Measurements from ENCODE around the gene SLC35A1. TPM values are rescaled to one million over a fixed set of nuclear protein-coding genes. Genes with fewer than 3 reads are reported as not detected.

SLC35A1 gene
- total RNA-seq, 1 donor from 2014 or later, result 15.0 TPM

DNA sequence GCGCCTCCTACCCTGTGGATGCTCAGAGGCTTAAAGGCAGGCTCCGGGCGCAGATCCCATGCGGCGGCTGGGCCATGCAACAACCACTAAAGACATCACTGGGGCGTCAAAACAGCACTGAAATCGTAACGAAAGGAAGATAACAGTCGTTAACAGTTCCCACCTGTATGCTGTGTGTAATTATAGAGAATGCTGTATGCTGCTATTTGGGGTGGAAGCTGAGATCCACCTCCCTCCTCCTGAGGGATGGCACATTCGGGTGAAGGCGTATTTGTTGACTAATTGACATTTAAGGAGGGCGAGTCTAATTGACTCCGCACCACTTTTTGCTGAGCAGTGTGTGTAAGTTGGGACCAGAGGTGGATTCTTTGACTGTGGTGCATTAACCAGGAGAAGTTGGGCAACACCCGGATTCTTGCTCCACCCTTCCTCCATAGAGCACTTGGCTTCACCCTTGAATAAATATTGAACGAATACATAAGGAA is 687 bp downstream of the SLC35A1 start:
- H3K4me1 Mint-ChIP-seq (ENCODE audit: low read depth, unreplicated experiment), result peaks cover 9% of the 10 kb centered on the region
- Histone ChIP-seq H3K27ac (ENCODE audit: low read depth, low read length) (peak overlapping the region; percentile 96), H3K9me3 (ENCODE audit: insufficient read depth, low read depth, low read length) (no peaks in the 10 kb centered on the region), H3K4me1 (ENCODE audit: insufficient read depth, low read length) (peaks cover 7% of the 10 kb centered on the region), H4K20me1 (ENCODE audit: insufficient read depth, low read length) (peaks cover 3% of the 10 kb centered on the region), H3K36me3 (ENCODE audit: insufficient read depth, low read length) (peaks cover 5% of the 10 kb centered on the region), H3K79me2 (ENCODE audit: insufficient read depth, low read length) (peaks cover 19% of the 10 kb centered on the region), H3K4me2 (ENCODE audit: low read length) (peak overlapping the region; percentile 91), H2AFZ (ENCODE audit: low read depth, low read length) (peak overlapping the region; percentile 100), H3K27me3 (ENCODE audit: insufficient read depth, low read length) (no peaks in the 10 kb centered on the region), H3K9ac (ENCODE audit: low read length) (peak overlapping the region; percentile 97), H3K4me3 (ENCODE audit: insufficient read depth, low read depth, low read length) (peak overlapping the region; percentile 96)
- H3K4me3 Mint-ChIP-seq (ENCODE audit: unreplicated experiment), result peak overlapping the region; percentile 95
- H3K9me3 Mint-ChIP-seq (ENCODE audit: unreplicated experiment), result peaks cover 3% of the 10 kb centered on the region
- H3K27me3 Mint-ChIP-seq (ENCODE audit: low read depth, unreplicated experiment), result no peaks in the 10 kb centered on the region
- H3K36me3 Mint-ChIP-seq (ENCODE audit: low read depth, unreplicated experiment), result peaks cover 5% of the 10 kb centered on the region
- DNase-seq (ENCODE audit: low read depth), result peak; percentile 45
- peak overlapping the region; percentile 85 for H3K27ac Mint-ChIP-seq (ENCODE audit: unreplicated experiment)
- no peak for FAIRE-seq
- TF ChIP-seq CTCF (IDR thresholded peaks at IDR 0.05; ENCODE audit: insufficient read depth, low read depth, low read length), result no peak
- no peak for TF ChIP-seq EZH2 (IDR thresholded peaks at IDR 0.05; ENCODE audit: insufficient read depth, low read length)

- DNase-seq (ENCODE audit: low read depth) (no peak), FAIRE-seq (no peak)
- no peaks in the 10 kb centered on the region for H3K79me2 ChIP-seq (ENCODE audit: insufficient read depth, low read length)
- no peak overlapping the region for H3K9ac ChIP-seq (ENCODE audit: low read length)
- H3K9me3 ChIP-seq (ENCODE audit: insufficient read depth, low read depth, low read length), result no peaks in the 10 kb centered on the region
- Mint-ChIP-seq H3K4me3 (ENCODE audit: unreplicated experiment) (no peak overlapping the region), H3K4me1 (ENCODE audit: low read depth, unreplicated experiment) (peaks cover 4% of the 10 kb centered on the region), H3K27ac (ENCODE audit: unreplicated experiment) (no peak overlapping the region), H3K27me3 (ENCODE audit: low read depth, unreplicated experiment) (no peaks in the 10 kb centered on the region), H3K9me3 (ENCODE audit: unreplicated experiment) (peaks cover 20% of the 10 kb centered on the region), H3K36me3 (ENCODE audit: low read depth, unreplicated experiment) (peaks cover 34% of the 10 kb centered on the region)
- no peak overlapping the region for H3K4me3 ChIP-seq (ENCODE audit: insufficient read depth, low read depth, low read length)
- no peaks in the 10 kb centered on the region for H3K27me3 ChIP-seq (ENCODE audit: insufficient read depth, low read length)
- H3K27ac ChIP-seq (ENCODE audit: low read depth, low read length), result no peak overlapping the region
- H3K4me1 ChIP-seq (ENCODE audit: insufficient read depth, low read length), result peaks cover 4% of the 10 kb centered on the region
- H3K36me3 ChIP-seq (ENCODE audit: insufficient read depth, low read length), result peaks cover 5% of the 10 kb centered on the region
- H2AFZ ChIP-seq (ENCODE audit: low read depth, low read length), result no peak overlapping the region
- no peak overlapping the region for H3K4me2 ChIP-seq (ENCODE audit: low read length)
- TF ChIP-seq EZH2 (IDR thresholded peaks at IDR 0.05; ENCODE audit: insufficient read depth, low read length) (no peak), CTCF (IDR thresholded peaks at IDR 0.05; ENCODE audit: insufficient read depth, low read depth, low read length) (no peak)
- peaks cover 3% of the 10 kb centered on the region for H4K20me1 ChIP-seq (ENCODE audit: insufficient read depth, low read length)
These were observed 9.2 kb downstream of the SLC35A1 start for GRCh38 chr6:87481931-87482330.

- no peaks in the 10 kb centered on the region for H3K27me3 ChIP-seq (ENCODE audit: insufficient read depth, low read length)
- Mint-ChIP-seq H3K4me1 (ENCODE audit: low read depth, unreplicated experiment) (peaks cover 4% of the 10 kb centered on the region), H3K36me3 (ENCODE audit: low read depth, unreplicated experiment) (peaks cover 34% of the 10 kb centered on the region), H3K4me3 (ENCODE audit: unreplicated experiment) (no peak overlapping the region), H3K9me3 (ENCODE audit: unreplicated experiment) (peaks cover 20% of the 10 kb centered on the region), H3K27ac (ENCODE audit: unreplicated experiment) (no peak overlapping the region), H3K27me3 (ENCODE audit: low read depth, unreplicated experiment) (no peaks in the 10 kb centered on the region)
- no peak for TF ChIP-seq CTCF (IDR thresholded peaks at IDR 0.05; ENCODE audit: insufficient read depth, low read depth, low read length)
- TF ChIP-seq EZH2 (IDR thresholded peaks at IDR 0.05; ENCODE audit: insufficient read depth, low read length), result no peak
- FAIRE-seq (no peak), DNase-seq (ENCODE audit: low read depth) (no peak)
- H2AFZ ChIP-seq (ENCODE audit: low read depth, low read length), result no peak overlapping the region
- H3K79me2 ChIP-seq (ENCODE audit: insufficient read depth, low read length), result no peaks in the 10 kb centered on the region
- H3K4me3 ChIP-seq (ENCODE audit: insufficient read depth, low read depth, low read length), result no peak overlapping the region
- peaks cover 4% of the 10 kb centered on the region for H3K4me1 ChIP-seq (ENCODE audit: insufficient read depth, low read length)
- H3K9ac ChIP-seq (ENCODE audit: low read length), result no peak overlapping the region
- H3K27ac ChIP-seq (ENCODE audit: low read depth, low read length), result no peak overlapping the region
- peaks cover 5% of the 10 kb centered on the region for H3K36me3 ChIP-seq (ENCODE audit: insufficient read depth, low read length)
- no peak overlapping the region for H3K4me2 ChIP-seq (ENCODE audit: low read length)
- peaks cover 3% of the 10 kb centered on the region for H4K20me1 ChIP-seq (ENCODE audit: insufficient read depth, low read length)
- H3K9me3 ChIP-seq (ENCODE audit: insufficient read depth, low read depth, low read length), result no peaks in the 10 kb centered on the region
These were observed 9.6 kb downstream of the SLC35A1 start for GRCh38 chr6:87482366-87482765.

All from astrocyte (in vitro differentiated cells and primary cell).